Heart left ventricle (tissue), 16 donors: ENCODE measurements around the gene OMA1. TPM values are rescaled to one million over a fixed set of nuclear protein-coding genes. Genes with fewer than 3 reads are reported as not detected.

Experiments used
- ATAC-seq, 4 donors: fragments of 200-7000 bp; cut with Tn5 transposase; one replicate each; pipeline ENCODE4 v1.9.1; 2020 to 2022; ENCODE audit warnings: moderate library complexity in 4 of 4, mild to moderate bottlenecking in 3 of 4, moderate number of reproducible peaks in 1 of 4
- DNase-seq, 5 donors: peaks; one replicate each; pipeline ENCODE4 v3.0.0-alpha.2; 2020
- H3K27ac ChIP-seq, 12 donors: fragments of 200-600 bp; sonication (generic) in 4 of 12; one replicate each; pipeline versions ENCODE4 v1.5.0 to v1.8.0; 2016 to 2022; ENCODE audit warnings: mild to moderate bottlenecking in 2 of 12
- H3K27me3 ChIP-seq, 9 donors: fragments of 200-600 bp; sonication (generic) in 2 of 9; one replicate each; pipeline versions ENCODE4 v1.5.1 to v1.8.0; 2016 to 2022; ENCODE audit warnings: mild to moderate bottlenecking in 3 of 9
- H3K36me3 ChIP-seq, 9 donors: fragments of 200-600 bp; sonication (generic) in 2 of 9; one replicate each; pipeline versions ENCODE4 v1.5.0 to v1.8.0; 2018 to 2022; ENCODE audit warnings: mild to moderate bottlenecking in 2 of 9
- H3K4me1 ChIP-seq, 12 donors: fragments of 200-600 bp; sonication (generic) in 4 of 12; one replicate each; pipeline versions ENCODE4 v1.5.0 to v1.8.0; 2016 to 2022; ENCODE audit warnings: mild to moderate bottlenecking in 3 of 12
- H3K4me3 ChIP-seq, 12 donors: fragments of 200-600 bp; sonication (generic) in 4 of 12; one replicate each; pipeline versions ENCODE4 v1.5.0 to v1.8.0; 2017 to 2022; ENCODE audit warnings: mild to moderate bottlenecking in 9 of 12, moderate library complexity in 4 of 12
- H3K9me3 ChIP-seq, 12 donors: fragments of 200-600 bp; sonication (generic) in 4 of 12; one replicate each; pipeline versions ENCODE4 v1.5.0 to v1.8.0; 2016 to 2022; ENCODE audit warnings: mild to moderate bottlenecking in 1 of 12
- POLR2A ChIP-seq, 2 donors: fragments of 450-650 bp; IDR thresholded peaks; one replicate each; pipeline ENCODE4 v1.6.1; 2017; ENCODE audit warnings: antibody characterized with exemption in 2 of 2, mild to moderate bottlenecking in 2 of 2, moderate library complexity in 2 of 2
- WGBS, 4 donors: extraction: QIAGEN DNeasy Blood & Tissue Kit in 2 of 4; methylation state at CpG; one replicate each; pipeline versions ENCODE4 v1.1.5 to v1.1.7; 2013 to 2018; 5-methylcytosine and 5-hydroxymethylcytosine counted together
- intact Hi-C, 10 donors: fragments of 100-400 bp; cut with DNase I; formaldehyde crosslinking; loops; one replicate each; pipeline versions ENCODE4 v1.11.1 to v1.14.2; 2022
- polyA plus RNA-seq, 2 donors: library from polyadenylated mRNA; stranded (reverse); fragments of 200-250 nt; gene quantifications; one replicate each; pipeline ENCODE4 v1.2.3, GENCODE V29; 2013
- total RNA-seq, 9 donors: library from RNA; depleted of rRNA in 2 of 9; stranded (reverse); fragments of >200 nt in 2 of 9; fragmentation: NEBNext Ultra II Directional in 3 of 9; extraction: Animal tissue kit (Norgen Biotek cat#: 25700) in 3 of 9; gene quantifications; one replicate each; pipeline versions ENCODE4 v1.1.0 to v1.2.4, GENCODE V29; 2016 to 2023
- TF ChIP-seq, protein P1 (sequence below), 12 donors: fragments of 200-600 bp; sonication (generic) in 4 of 12; IDR thresholded peaks; one replicate each; pipeline versions ENCODE4 v1.5.0 to v1.8.0; 2018 to 2022; ENCODE audit warnings: antibody characterized with exemption in 12 of 12, mild to moderate bottlenecking in 5 of 12
- donor health status: ischemic (EF 13 %, LVEDD 7.1; RV severe dilation, severe dysfunction).
- donor health status: healthy with polysubstance abuse.
- donor health status: DM: no; HTN: yes; CAD: no.
- donor health status: DM: no; HTN: no; CAD: no.
- donor health status: ischemic (EF 25% LVEDD 6.9; RV normal size, moderate dysfunction).
- donor health status: ischemic (EF 25% LVEDD 5.7; RV mildly dilated, moderate dysfunction).
- donor health status: healthy.
- donor health status: DM: yes; HTN: yes; CAD: no.
- donor health status: ischemic (EF 35%, LVEDD 5.7; RV mildly dilated, moderate dysfunction).
- donor health status: nonischemic (EF 11% LVEDD 7.7; RV severe dilation, severe dysfunction).
- donor health status: DM: yes; HTN: yes; CAD: no.
- donor health status: PGD.
- donor health status: ischemic (EF 29% LVEDD 5.4; RV normal size, mild dysfunction).
- donor health status: nonischemic (EF 23%, LVEDD 6.1; RV moderate dilation, normal function).

The OMA1 gene
- total and polyA plus RNA-seq, 11 donors = 9.6 to 44.5 (median 28.2) TPM

DNA sequence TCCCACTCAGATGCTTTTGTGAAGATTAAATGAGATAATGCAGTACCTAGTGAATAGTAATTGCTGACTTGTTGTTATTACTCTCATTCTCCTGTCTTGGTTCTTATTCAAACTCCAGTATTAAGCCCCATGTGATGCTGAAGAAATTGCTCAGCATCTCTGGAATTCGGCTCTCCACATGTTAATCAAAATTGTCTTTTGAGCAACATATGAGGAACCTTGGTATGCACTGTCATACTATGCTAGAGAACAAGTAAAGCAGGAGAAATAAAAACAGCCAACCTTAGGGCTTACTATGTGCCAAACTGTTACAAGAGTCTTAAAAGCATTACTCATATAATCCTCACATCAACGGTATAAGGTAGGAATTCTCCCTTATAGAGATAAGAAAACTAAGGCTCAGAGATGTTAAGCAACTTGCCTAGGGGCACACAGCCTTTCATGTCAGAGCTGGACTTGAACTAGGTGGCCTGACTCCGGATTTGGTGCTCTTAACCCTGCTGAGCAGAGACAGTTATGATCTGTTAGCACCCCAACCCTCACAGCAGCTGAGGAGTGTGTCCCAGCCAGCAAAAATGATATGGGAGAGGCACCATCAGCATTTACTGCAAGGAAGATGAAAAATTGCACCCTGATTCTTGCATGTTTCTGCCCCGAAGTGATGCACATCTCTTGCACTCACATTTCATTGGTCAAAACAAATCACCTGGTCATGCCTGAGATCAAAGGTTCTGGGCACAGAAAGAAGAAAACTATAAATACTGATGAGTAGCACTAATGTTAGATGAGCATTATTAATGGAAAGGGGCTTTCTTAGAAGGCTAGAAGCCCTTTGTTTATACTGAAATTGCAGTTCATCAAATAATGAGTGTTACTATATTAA is 102.3 kb downstream of the OMA1 start:
- TF ChIP-seq, protein P1, sequence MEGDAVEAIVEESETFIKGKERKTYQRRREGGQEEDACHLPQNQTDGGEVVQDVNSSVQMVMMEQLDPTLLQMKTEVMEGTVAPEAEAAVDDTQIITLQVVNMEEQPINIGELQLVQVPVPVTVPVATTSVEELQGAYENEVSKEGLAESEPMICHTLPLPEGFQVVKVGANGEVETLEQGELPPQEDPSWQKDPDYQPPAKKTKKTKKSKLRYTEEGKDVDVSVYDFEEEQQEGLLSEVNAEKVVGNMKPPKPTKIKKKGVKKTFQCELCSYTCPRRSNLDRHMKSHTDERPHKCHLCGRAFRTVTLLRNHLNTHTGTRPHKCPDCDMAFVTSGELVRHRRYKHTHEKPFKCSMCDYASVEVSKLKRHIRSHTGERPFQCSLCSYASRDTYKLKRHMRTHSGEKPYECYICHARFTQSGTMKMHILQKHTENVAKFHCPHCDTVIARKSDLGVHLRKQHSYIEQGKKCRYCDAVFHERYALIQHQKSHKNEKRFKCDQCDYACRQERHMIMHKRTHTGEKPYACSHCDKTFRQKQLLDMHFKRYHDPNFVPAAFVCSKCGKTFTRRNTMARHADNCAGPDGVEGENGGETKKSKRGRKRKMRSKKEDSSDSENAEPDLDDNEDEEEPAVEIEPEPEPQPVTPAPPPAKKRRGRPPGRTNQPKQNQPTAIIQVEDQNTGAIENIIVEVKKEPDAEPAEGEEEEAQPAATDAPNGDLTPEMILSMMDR (IDR thresholded peaks at IDR 0.05) = no peak
- TF ChIP-seq POLR2A (IDR thresholded peaks at IDR 0.05) = no peak
- WGBS, 4 donors = 69 to 84% (median 72%) methylated on average over 4 of the region's 4 CpGs

DNA sequence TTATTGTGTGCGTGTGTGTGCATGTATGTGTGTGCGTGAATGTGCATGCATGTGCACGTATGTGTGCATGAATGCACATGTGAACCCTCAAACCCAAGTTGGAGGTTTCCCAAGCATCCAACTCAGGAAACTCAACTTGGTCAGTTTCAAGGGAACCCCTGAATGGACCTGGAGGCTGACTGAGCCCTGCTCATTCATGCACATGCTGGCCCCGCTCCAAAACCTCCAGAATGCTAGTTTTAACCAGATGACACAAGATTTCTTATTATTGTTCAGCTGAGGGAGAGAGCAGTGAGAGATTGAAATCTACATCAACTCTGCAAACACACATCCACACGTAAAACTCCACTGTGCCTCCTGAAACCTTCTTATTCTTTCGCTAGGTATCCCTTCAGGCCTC is 104.4 kb downstream of the OMA1 start:
- no peak for DNase-seq
- Histone ChIP-seq H3K4me3 (no peak overlapping the region), H3K9me3 (no peaks in the 10 kb centered on the region), H3K27me3 (no peaks in the 10 kb centered on the region), H3K27ac (no peak overlapping the region), H3K4me1 (peaks cover 0 to 10% (median 0%) of the 10 kb centered on the region in 12 donors), H3K36me3 (no peaks in the 10 kb centered on the region)
- TF ChIP-seq POLR2A (IDR thresholded peaks at IDR 0.05) = no peak
- TF ChIP-seq, protein P1 (IDR thresholded peaks at IDR 0.05) = no peak
- 94 to 98% (median 96%) methylated on average over 6 of the region's 6 CpGs for WGBS, 4 donors
- ATAC-seq = no peak
- intact Hi-C loops = no loop called here

More for the DNA sequence above, 102.3 kb downstream of the OMA1 start:
- no peaks in the 10 kb centered on the region for H3K36me3 ChIP-seq
- no peaks in the 10 kb centered on the region for H3K9me3 ChIP-seq
- no peak overlapping the region for H3K4me3 ChIP-seq
- no peak for ATAC-seq
- no peak for DNase-seq
- H3K4me1 ChIP-seq = peaks cover 0 to 10% (median 0%) of the 10 kb centered on the region in 12 donors
- no peaks in the 10 kb centered on the region for H3K27me3 ChIP-seq
- H3K27ac ChIP-seq = no peak overlapping the region
- intact Hi-C loops = no loop called here

DNA sequence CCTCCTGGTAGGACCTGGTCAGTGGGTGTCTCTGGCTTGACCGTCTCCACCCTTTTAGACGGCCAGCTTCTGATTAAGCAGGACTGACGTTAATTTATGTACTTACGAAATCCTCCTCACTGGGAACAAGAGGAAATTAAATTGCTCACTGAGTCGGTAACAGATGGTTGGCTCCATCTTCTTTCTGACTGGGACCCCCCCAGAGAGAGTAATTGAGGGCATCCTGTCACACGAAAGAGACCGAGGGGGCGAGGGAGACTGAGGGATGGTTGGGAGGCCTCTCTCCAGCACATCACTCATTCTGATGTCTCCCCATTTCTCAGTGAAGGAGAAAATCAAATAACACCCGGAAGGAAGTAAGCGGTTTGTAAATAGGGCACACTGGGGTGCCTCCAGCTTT is 104.8 kb downstream of the OMA1 start:
- H3K9me3 ChIP-seq = no peaks in the 10 kb centered on the region
- intact Hi-C loops = no loop called here
- no peak for DNase-seq
- H3K4me1 ChIP-seq = peaks cover 0 to 7% (median 0%) of the 10 kb centered on the region in 12 donors
- H3K27ac ChIP-seq = no peak overlapping the region
- WGBS, 4 donors = 87 to 93% (median 88%) methylated on average over 10 of the region's 10 CpGs
- H3K4me3 ChIP-seq = no peak overlapping the region
- TF ChIP-seq POLR2A (IDR thresholded peaks at IDR 0.05) = no peak
- TF ChIP-seq, protein P1 (IDR thresholded peaks at IDR 0.05) = no peak
- no peak for ATAC-seq
- H3K27me3 ChIP-seq = no peaks in the 10 kb centered on the region
- H3K36me3 ChIP-seq = no peaks in the 10 kb centered on the region

DNA sequence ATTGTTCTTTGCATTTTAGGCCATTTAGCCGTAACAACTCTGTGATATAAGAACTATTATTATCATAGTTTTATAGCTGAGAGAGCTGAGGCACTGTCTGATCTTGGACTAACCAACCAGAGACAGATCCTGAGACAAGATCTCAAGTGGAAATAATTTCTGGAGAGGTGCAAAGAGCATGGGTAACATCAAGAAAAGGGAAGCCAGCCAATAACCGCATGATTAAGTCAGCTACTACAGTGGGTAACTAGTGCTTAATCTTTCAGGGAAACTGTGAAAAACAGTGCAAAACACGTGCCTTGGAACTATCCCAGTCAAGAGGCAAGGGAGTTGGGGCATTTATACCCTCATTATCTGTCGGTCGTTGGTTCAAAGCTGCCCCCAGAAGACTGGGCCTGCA is 105.8 kb downstream of the OMA1 start:
- intact Hi-C loops = no loop called here
- Histone ChIP-seq H3K9me3 (no peaks in the 10 kb centered on the region), H3K36me3 (no peaks in the 10 kb centered on the region), H3K27me3 (no peaks in the 10 kb centered on the region), H3K4me3 (no peak overlapping the region), H3K4me1 (peaks cover 0 to 8% (median 0%) of the 10 kb centered on the region in 12 donors), H3K27ac (no peak overlapping the region)
- no peak for ATAC-seq
- DNase-seq = no peak
- 68 to 79% (median 75%) methylated on average over 5 of the region's 5 CpGs for WGBS, 4 donors
- TF ChIP-seq, protein P1 (IDR thresholded peaks at IDR 0.05) = no peak
- no peak for TF ChIP-seq POLR2A (IDR thresholded peaks at IDR 0.05)
